Measurements from ENCODE around the gene SLCO1A2. TPM values are rescaled to one million over a fixed set of nuclear protein-coding genes. Genes with fewer than 3 reads are reported as not detected.

Gene SLCO1A2
- total and polyA plus RNA-seq, 2 of the 8 experiments (the other 6 are each of a cell fraction or from before 2014, with no cell fraction given), result 2.9 to 5.1 TPM

DNA sequence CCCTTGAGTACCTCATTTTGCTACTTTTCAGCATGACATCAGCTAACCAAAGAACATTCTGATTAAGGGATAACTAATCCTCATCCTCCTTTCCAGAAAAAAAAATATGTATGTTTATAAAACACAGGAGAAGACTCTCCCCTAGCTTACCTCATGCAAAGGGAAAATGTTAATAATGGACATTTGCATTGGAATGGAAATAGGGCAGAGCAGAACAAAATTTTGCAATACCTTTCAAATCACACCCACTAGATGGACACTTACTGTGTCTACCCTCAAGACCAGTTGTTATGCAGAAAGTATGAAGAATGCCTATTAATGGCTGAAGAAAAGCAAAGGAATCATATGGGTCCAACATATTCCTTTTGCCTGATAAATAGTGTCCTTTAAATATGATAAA lies 8.9 kb upstream of the SLCO1A2 start (continued):
- TF ChIP-seq CHD7 (IDR thresholded peaks at IDR 0.05; ENCODE audit: insufficient replicate concordance, low read length) (no peak), HDAC6 (IDR thresholded peaks at IDR 0.05; ENCODE audit: low read depth, low read length) (no peak), POLR2A (IDR thresholded peaks at IDR 0.05; ENCODE audit: control extremely low read depth in 1 of 2, low read depth in 2 of 2, low read length in 2 of 2) (no peak), SP1 (IDR thresholded peaks at IDR 0.05; ENCODE audit: low read depth, low read length) (no peak), KDM1A (IDR thresholded peaks at IDR 0.05; ENCODE audit: borderline replicate concordance, low read length) (no peak), RFX5 (IDR thresholded peaks at IDR 0.05; ENCODE audit: borderline replicate concordance, low read depth, low read length) (no peak), FOSL1 (IDR thresholded peaks at IDR 0.05; ENCODE audit: insufficient read depth, low read depth, low read length) (no peak), BCL11A (IDR thresholded peaks at IDR 0.05; ENCODE audit: low read depth in 2 of 2, low read length in 2 of 2) (no peak)
- TF ChIP-seq, protein P1, sequence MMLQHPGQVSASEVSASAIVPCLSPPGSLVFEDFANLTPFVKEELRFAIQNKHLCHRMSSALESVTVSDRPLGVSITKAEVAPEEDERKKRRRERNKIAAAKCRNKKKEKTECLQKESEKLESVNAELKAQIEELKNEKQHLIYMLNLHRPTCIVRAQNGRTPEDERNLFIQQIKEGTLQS (IDR thresholded peaks at IDR 0.05; ENCODE audit: insufficient read depth, low read depth, low read length), result no peak

All from H1 (cell line).